ENCODE data around the gene PLPP6. TPM values are rescaled to one million over a fixed set of nuclear protein-coding genes. Genes with fewer than 3 reads are reported as not detected.

PLPP6 gene
- polyA plus RNA-seq, 4 donors, result 9.9 to 18.8 (median 16.9) TPM

GRCh38 chr9:4690144-4690543 lies 28.1 kb downstream of the PLPP6 start:
- no peak for DNase-seq (ENCODE audit: low read depth in 4 of 4, low spot score in 3 of 4)

GRCh38 chr9:4691795-4692194 lies 29.7 kb downstream of the PLPP6 start:
- no peak for DNase-seq (ENCODE audit: low read depth in 4 of 4, low spot score in 3 of 4)

GRCh38 chr9:4700091-4700490 lies 38.0 kb downstream of the PLPP6 start:
- no peak for DNase-seq (ENCODE audit: low read depth in 4 of 4, low spot score in 3 of 4)

- no peak for DNase-seq (ENCODE audit: low read depth in 4 of 4, low spot score in 3 of 4)
These were observed 38.8 kb downstream of the PLPP6 start for GRCh38 chr9:4700932-4701331.

- DNase-seq (ENCODE audit: low read depth in 4 of 4, low spot score in 3 of 4), result no peak
These were observed 39.4 kb downstream of the PLPP6 start for GRCh38 chr9:4701526-4701925.

GRCh38 chr9:4704129-4704528 lies 42.0 kb downstream of the PLPP6 start:
- DNase-seq (ENCODE audit: low read depth in 4 of 4, low spot score in 3 of 4), result no peak

- DNase-seq (ENCODE audit: low read depth in 4 of 4, low spot score in 3 of 4), result no peak
These were observed 43.9 kb downstream of the PLPP6 start for GRCh38 chr9:4706021-4706420.

GRCh38 chr9:4706971-4707622 lies 45.0 kb downstream of the PLPP6 start:
- DNase-seq (ENCODE audit: low read depth in 4 of 4, low spot score in 3 of 4), result no peak

- DNase-seq (ENCODE audit: low read depth in 4 of 4, low spot score in 3 of 4), result no peak
These were observed 47.3 kb downstream of the PLPP6 start for GRCh38 chr9:4709380-4709779.

GRCh38 chr9:4713849-4714248 lies 51.8 kb downstream of the PLPP6 start:
- no peak for DNase-seq (ENCODE audit: low read depth in 4 of 4, low spot score in 3 of 4)

- DNase-seq (ENCODE audit: low read depth in 4 of 4, low spot score in 3 of 4), result no peak
These were observed 52.3 kb downstream of the PLPP6 start for GRCh38 chr9:4714266-4715016.

Other genes starting within 250 kb of the PLPP6 start
- gene SLC1A1, start 171.8 kb upstream of the PLPP6 start, polyA plus RNA-seq (ENCODE audit: insufficient read length in 4 of 4), result 10 to 100 TPM in 3 of 4 donors, 1 to 10 TPM in 1; 1.7 to 22.2 (median 20.6) TPM
- 1 to 10 TPM in 3 of 4 donors, under 1 TPM in 1; 0.60 to 6.1 (median 4.3) TPM for gene SPATA6L, start 4.2 kb downstream of the PLPP6 start, polyA plus RNA-seq (ENCODE audit: insufficient read length in 4 of 4)
- 10 to 100 TPM; 16.2 to 23.6 (median 20.4) TPM for gene CDC37L1, start 17.3 kb downstream of the PLPP6 start, polyA plus RNA-seq (ENCODE audit: insufficient read length in 4 of 4)
- gene AK3, start 78.9 kb downstream of the PLPP6 start, polyA plus RNA-seq (ENCODE audit: insufficient read length in 4 of 4), result 100 to 1,000 TPM in 3 of 4 donors, 10 to 100 TPM in 1; 76.7 to 120 (median 108) TPM
- gene RCL1, start 130.7 kb downstream of the PLPP6 start, polyA plus RNA-seq (ENCODE audit: insufficient read length in 4 of 4), result 10 to 100 TPM; 14.7 to 20.4 (median 18.7) TPM

All from left renal pelvis (tissue), 4 donors.